Omental fat pad (tissue), 4 donors: Measurements from ENCODE around the gene FOXP1. TPM values are rescaled to one million over a fixed set of nuclear protein-coding genes. Genes with fewer than 3 reads are reported as not detected.

Experiments used
- ATAC-seq: fragments of 150-250 bp; one replicate; pipeline ENCODE4 v1.9.1; 2016; ENCODE audit warnings: mild to moderate bottlenecking, moderate library complexity; ENCODE audit not compliant: low FRiP score
- DNase-seq: peaks from one replicate; pipeline ENCODE4 v3.0.0-alpha.2; 2019; ENCODE audit warnings: low spot score
- total RNA-seq, 4 donors: library from RNA; depleted of rRNA; stranded (reverse); fragments of >200 nt; gene quantifications; one replicate each; pipeline ENCODE4 v1.1.0, GENCODE V29; 2016
- TF ChIP-seq, protein P1 (sequence below), 3 donors: fragments of 450-650 bp; IDR thresholded peaks; one replicate each; pipeline ENCODE4 v1.5.1; 2016 to 2017; ENCODE audit warnings: antibody characterized with exemption in 3 of 3, mild to moderate bottlenecking in 3 of 3, moderate library complexity in 2 of 3

FOXP1 gene
- total RNA-seq, 4 donors from 2014 or later: 72.4 to 128 (median 76.7) TPM

DNA sequence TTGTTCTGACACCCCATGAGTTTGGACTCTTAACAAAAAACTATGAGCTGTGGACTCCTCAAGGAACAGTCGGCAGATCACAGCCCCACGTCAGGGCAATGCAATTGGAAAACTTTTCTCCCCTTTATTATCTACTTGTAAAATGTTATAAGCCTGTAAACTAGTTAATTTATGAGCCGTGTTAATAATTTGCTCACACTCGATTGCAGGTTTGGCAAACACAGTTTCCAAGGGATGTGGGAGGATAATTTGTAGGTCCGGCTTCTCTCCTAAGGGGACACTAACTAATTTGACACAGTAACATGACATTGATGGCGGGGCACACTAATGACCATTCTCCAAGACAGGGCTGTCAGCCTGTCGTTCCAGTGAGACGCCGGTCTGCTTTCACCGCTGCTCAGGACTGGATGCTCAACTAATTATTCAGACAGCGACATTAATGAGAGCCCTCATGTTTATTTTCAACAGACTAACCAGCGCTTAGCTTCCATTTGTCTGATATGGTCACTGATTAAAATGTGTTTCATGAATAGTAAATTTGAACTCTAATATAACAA lies 222.1 kb downstream of the FOXP1 start:
- ATAC-seq: no peak
- DNase-seq: no peak

DNA sequence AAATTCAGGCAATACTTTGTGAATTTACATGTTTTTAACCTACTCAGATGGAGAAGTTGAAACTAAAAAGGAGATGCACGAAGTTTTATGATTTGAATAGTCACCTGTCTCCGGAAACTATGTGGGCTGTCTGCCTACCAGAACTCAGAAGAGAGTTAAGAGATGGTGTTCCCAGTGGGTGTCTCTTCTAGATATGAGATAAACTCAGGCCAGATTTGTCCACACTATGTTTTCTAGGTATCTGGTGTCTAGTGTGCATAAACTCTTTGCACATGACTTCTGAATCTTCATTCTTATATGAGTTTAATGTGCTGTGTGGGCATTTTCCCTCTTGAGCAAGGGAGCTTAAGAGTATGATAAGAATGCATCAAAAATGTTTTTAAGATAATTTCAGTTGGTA lies 222.8 kb downstream of the FOXP1 start:
- TF ChIP-seq, protein P1, sequence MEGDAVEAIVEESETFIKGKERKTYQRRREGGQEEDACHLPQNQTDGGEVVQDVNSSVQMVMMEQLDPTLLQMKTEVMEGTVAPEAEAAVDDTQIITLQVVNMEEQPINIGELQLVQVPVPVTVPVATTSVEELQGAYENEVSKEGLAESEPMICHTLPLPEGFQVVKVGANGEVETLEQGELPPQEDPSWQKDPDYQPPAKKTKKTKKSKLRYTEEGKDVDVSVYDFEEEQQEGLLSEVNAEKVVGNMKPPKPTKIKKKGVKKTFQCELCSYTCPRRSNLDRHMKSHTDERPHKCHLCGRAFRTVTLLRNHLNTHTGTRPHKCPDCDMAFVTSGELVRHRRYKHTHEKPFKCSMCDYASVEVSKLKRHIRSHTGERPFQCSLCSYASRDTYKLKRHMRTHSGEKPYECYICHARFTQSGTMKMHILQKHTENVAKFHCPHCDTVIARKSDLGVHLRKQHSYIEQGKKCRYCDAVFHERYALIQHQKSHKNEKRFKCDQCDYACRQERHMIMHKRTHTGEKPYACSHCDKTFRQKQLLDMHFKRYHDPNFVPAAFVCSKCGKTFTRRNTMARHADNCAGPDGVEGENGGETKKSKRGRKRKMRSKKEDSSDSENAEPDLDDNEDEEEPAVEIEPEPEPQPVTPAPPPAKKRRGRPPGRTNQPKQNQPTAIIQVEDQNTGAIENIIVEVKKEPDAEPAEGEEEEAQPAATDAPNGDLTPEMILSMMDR (IDR thresholded peaks at IDR 0.05): no peak
- no peak for ATAC-seq

More for the DNA sequence above, 222.1 kb downstream of the FOXP1 start:
- TF ChIP-seq, protein P1 (IDR thresholded peaks at IDR 0.05): no peak

DNA sequence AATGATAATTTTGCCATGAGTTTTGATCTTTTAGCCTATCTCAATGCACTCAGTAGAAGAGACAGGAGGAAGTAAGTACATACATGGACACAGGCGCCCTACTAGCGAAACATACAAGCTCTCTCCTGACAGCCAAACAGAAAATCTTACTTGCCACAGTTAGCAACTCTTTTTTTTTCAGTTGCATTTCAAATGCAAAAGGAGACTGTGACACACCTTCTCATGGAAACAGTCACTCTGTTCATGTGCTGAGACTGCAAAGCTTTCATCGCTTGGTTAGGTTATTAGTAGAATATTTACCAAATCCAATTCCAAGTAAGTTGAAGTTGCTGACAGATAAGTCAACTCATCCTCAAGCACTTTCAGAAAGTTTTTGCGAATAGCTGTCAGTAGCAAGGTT lies 223.3 kb downstream of the FOXP1 start:
- DNase-seq (no peak), ATAC-seq (no peak)
- TF ChIP-seq, protein P1 (IDR thresholded peaks at IDR 0.05): no peak

More for the DNA sequence above, 222.8 kb downstream of the FOXP1 start:
- DNase-seq: no peak

DNA sequence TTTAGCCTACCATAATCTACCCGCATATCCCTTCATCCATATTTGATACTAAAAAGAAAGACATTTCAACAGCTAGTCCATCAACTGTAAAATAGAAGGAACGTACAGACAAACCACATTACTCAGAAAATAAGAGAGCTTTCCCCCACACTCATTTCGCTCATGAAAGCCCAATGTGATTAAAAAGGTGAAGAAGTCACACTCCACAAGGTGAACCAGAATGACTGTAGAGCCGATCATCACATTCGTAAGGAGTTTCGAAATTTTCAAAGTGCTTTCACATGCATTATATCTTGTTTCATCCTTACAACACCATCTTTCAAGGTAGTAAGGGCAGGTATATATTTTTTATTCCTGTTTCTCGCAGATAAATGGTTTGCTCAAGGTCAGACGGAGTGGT lies 225.3 kb downstream of the FOXP1 start:
- ATAC-seq (no peak), DNase-seq (no peak)
- TF ChIP-seq, protein P1 (IDR thresholded peaks at IDR 0.05): no peak

DNA sequence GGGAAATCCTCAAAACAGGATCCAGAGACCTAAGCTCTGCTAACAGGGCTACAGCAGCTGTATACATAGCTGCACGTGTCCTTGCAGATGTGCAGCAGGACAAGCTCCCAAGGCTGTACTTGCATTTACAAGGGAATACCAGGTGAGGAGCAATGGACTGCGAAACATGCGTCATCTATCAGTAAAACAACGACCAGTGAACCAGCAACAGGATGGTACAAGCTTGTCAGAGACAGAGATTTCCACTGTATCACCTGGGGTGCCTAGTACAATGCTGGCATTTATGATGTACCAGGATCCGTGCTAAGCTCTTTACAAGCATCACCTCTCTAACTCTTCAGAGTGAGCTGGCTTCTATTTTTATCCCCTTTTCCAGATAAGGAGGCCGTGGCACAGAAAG lies 227.3 kb downstream of the FOXP1 start:
- DNase-seq (no peak), ATAC-seq (no peak)
- TF ChIP-seq, protein P1 (IDR thresholded peaks at IDR 0.05): no peak

DNA sequence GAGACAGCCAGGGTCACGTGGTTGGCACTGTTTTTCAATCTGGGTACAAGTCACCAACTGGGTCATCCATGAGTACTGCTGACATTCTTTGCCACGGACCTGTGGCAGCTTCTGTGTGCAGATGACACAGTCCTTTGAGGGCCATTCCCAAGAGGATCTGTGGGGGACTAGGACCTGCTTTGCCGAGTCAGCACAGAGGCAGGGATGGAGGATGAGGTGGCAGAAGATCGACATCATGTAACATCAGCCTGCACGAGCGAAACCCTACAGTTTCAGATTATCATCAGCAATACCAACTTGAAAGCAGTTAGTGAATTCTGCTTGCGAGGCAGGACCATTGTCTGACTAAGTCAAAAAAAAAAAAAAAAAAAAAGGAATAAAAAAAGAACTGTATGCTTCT lies 227.7 kb downstream of the FOXP1 start:
- TF ChIP-seq, protein P1 (IDR thresholded peaks at IDR 0.05): no peak
- DNase-seq (no peak), ATAC-seq (no peak)

DNA sequence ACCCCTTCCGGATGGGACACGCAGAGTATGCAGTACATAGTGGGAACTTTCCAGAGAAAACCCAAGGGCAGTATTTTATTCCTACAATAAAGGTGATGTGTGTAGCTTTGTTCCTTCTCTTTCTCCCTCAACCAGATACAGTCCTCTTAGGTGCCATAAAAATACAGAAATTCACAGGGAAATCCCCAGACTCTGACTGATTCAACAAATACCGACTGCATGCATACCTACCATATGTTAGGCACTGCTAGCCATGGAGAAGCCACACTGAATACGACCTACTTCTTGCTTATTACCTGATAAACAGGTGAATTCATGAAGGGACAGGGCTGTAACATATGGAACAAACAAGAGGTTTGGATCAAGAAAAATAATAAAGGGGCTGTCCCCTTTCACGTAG lies 228.5 kb downstream of the FOXP1 start:
- no peak for ATAC-seq
- TF ChIP-seq, protein P1 (IDR thresholded peaks at IDR 0.05): no peak
- DNase-seq: no peak
